ENCODE results near the gene EQTN. TPM values are rescaled to one million over a fixed set of nuclear protein-coding genes. Genes with fewer than 3 reads are reported as not detected.
A peak's percentile ranks its signal among the peaks of the same experiment; 100 is the strongest.

Gene EQTN
- total and polyA plus RNA-seq, 11 donors: not detected

- 75 to 95% (median 86%) methylated on average over 1 of the region's 1 CpG for WGBS, 4 donors
- Histone ChIP-seq H3K9me3 (no peaks in the 10 kb centered on the region), H3K27ac (no peak overlapping the region), H3K36me3 (no peaks in the 10 kb centered on the region), H3K4me1 (peaks cover 0 to 20% (median 0%) of the 10 kb centered on the region in 12 donors), H3K27me3 (no peaks in the 10 kb centered on the region), H3K4me3 (no peak overlapping the region)
- DNase-seq (no peak), ATAC-seq (no peak)
- intact Hi-C loops (cut with DNase I): loop anchor here in 5 of 10 donors (5.0 to 10.0 kb wide), 3 partner anchors 246 to 534 kb away; no protein-coding TSS in a partner anchor
- TF ChIP-seq POLR2A (IDR thresholded peaks at IDR 0.05) (no peak), CTCF (IDR thresholded peaks at IDR 0.05) (no peak)
These were observed 18.6 kb downstream of the EQTN start for GRCh38 chr9:27278374-27278773.

DNA sequence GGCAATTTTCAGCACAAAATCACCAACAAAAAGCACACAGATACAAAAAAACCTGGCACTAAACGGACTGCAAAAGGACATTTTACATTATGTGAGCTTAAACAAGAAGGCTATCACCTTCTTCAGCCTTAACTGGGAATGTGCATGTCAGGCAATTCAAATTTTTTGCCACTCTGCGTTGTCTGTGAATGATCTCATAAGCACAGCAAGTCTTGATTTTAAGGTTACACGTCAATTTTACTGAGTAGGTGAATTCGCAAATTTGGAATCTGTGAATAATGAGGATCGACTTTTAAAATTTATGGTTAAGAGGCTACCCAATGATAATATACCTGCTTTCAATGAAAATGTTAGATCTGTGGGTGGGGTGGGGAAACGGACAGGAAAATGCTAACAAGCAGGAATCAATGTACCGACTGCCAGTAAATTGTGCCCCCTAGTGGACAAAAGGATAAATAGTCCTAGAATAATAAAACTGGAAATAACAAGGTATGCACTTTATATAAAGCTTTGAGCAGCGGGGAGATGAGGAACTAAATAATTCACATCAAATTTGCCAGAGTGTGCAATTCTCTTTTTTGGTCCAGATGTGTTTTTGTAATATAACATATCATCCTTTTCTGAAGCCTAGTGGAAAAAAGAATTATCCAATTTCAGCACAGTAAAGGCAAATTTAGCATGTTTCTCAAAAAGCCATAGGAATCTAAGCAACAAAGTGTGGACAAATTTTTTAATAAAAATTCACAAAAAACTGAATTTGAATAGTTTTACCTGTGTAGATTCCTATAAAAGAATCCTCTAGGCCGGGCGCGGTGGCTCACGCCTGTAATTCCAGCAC lies 20.5 kb downstream of the EQTN start:
- peak; percentile 55 to 92 (median 80) for TF ChIP-seq CTCF (IDR thresholded peaks at IDR 0.05)
- TF ChIP-seq POLR2A (IDR thresholded peaks at IDR 0.05): no peak
- Histone ChIP-seq H3K36me3 (no peaks in the 10 kb centered on the region), H3K27me3 (no peaks in the 10 kb centered on the region), H3K4me3 (peak overlapping the region in 3 of 12 donors; percentile 11 to 22 (median 13)), H3K27ac (no peak overlapping the region), H3K4me1 (peaks cover 0 to 19% (median 0%) of the 10 kb centered on the region in 12 donors), H3K9me3 (no peaks in the 10 kb centered on the region)
- intact Hi-C loops (cut with DNase I): loop anchor here in 8 of 10 donors (1.0 to 10.0 kb wide), 6 partner anchors 242 to 532 kb away; no protein-coding TSS in a partner anchor
- ATAC-seq: peak in 1 of 4 donors; percentile 56
- DNase-seq: no peak
- 39 to 43% (median 41%) methylated on average over 12 of the region's 12 CpGs for WGBS, 4 donors

- WGBS, 4 donors: 82 to 89% (median 87%) methylated on average over 1 of the region's 1 CpG
- H3K4me1 ChIP-seq: peaks cover 0 to 8% (median 0%) of the 10 kb centered on the region in 12 donors
- ATAC-seq (no peak), DNase-seq (no peak)
- intact Hi-C loops (cut with DNase I): loop anchor here in 2 of 10 donors (10.0 kb wide), 1 partner anchor 528 kb away; no protein-coding TSS in a partner anchor
- no peak overlapping the region for H3K27ac ChIP-seq
- H3K4me3 ChIP-seq: no peak overlapping the region
- H3K36me3 ChIP-seq: no peaks in the 10 kb centered on the region
- no peaks in the 10 kb centered on the region for H3K27me3 ChIP-seq
- TF ChIP-seq POLR2A (IDR thresholded peaks at IDR 0.05) (no peak), CTCF (IDR thresholded peaks at IDR 0.05) (no peak)
- H3K9me3 ChIP-seq: no peaks in the 10 kb centered on the region
These were observed 23.8 kb downstream of the EQTN start for GRCh38 chr9:27273186-27273585.

- H3K36me3 ChIP-seq: no peaks in the 10 kb centered on the region
- H3K27ac ChIP-seq: no peak overlapping the region
- ATAC-seq: no peak
- intact Hi-C loops (cut with DNase I): loop anchor here in 2 of 10 donors (10.0 kb wide), 1 partner anchor 527 kb away; no protein-coding TSS in a partner anchor
- 91 to 95% (median 94%) methylated on average over 2 of the region's 2 CpGs for WGBS, 4 donors
- H3K9me3 ChIP-seq: no peaks in the 10 kb centered on the region
- H3K27me3 ChIP-seq: no peaks in the 10 kb centered on the region
- H3K4me3 ChIP-seq: no peak overlapping the region
- DNase-seq: no peak
- H3K4me1 ChIP-seq: peaks cover 0 to 8% (median 0%) of the 10 kb centered on the region in 12 donors
- TF ChIP-seq CTCF (IDR thresholded peaks at IDR 0.05) (no peak), POLR2A (IDR thresholded peaks at IDR 0.05) (no peak)
These were observed 24.8 kb downstream of the EQTN start for GRCh38 chr9:27272103-27272502.

Measured in heart left ventricle (tissue), 16 donors.